MCF 10A (cell line): ENCODE measurements around the gene GTF2A1L. TPM values are rescaled to one million over a fixed set of nuclear protein-coding genes. Genes with fewer than 3 reads are reported as not detected.

Source experiments
- BruUV-seq: library from RNA; stranded (reverse); fragments of 400-500 nt; replicated peaks from 2 replicates; lab custom pipeline; 2021; lab: Mats Ljungman, UMichigan
- CTCF ChIA-PET: fragments of 300-600 bp; sonication (Branson Sonifier 250); formaldehyde crosslinking; extraction: SDS; loops from one replicate; lab custom pipeline; 2021; ENCODE audit warnings: antibody characterized with exemption, inconsistent platforms; lab: Yijun Ruan, JAX
- POLR2A ChIA-PET: fragments of 300-600, 350-650 bp; sonication (Branson Sonifier 250); formaldehyde crosslinking; extraction: SDS; loops from one replicate; lab custom pipeline; 2020; ENCODE audit warnings: antibody characterized with exemption, inconsistent platforms; lab: Yijun Ruan, JAX
- DNase-seq: peaks from one replicate; pipeline ENCODE4 v3.0.0-alpha.2; 2018; ENCODE audit not compliant: unreplicated experiment
- H3K27ac Mint-ChIP-seq: one replicate; pipeline ENCODE4 v1.8.0; 2022; ENCODE audit warnings: mild to moderate bottlenecking, low read depth, mixed read lengths; ENCODE audit not compliant: unreplicated experiment
- H3K27me3 Mint-ChIP-seq: one replicate; pipeline ENCODE4 v1.8.0; 2022; ENCODE audit warnings: mixed read lengths; ENCODE audit not compliant: insufficient read depth, unreplicated experiment
- H3K36me3 Mint-ChIP-seq: one replicate; pipeline ENCODE4 v1.8.0; 2022; ENCODE audit warnings: mild to moderate bottlenecking, moderate library complexity, mixed read lengths; ENCODE audit not compliant: insufficient read depth, unreplicated experiment
- H3K4me1 Mint-ChIP-seq: one replicate; pipeline ENCODE4 v1.8.0; 2022; ENCODE audit warnings: mixed read lengths; ENCODE audit not compliant: insufficient read depth, unreplicated experiment
- H3K4me3 Mint-ChIP-seq: one replicate; pipeline ENCODE4 v1.8.0; 2022; ENCODE audit warnings: mild to moderate bottlenecking, moderate library complexity, mixed read lengths; ENCODE audit not compliant: unreplicated experiment
- H3K9me3 Mint-ChIP-seq: one replicate; pipeline ENCODE4 v1.8.0; 2022; ENCODE audit warnings: mixed read lengths; ENCODE audit not compliant: unreplicated experiment
- intact Hi-C: fragments of 100-400 bp; cut with micrococcal nuclease; formaldehyde crosslinking; loops from 2 replicates; pipeline ENCODE4 v1.14.1; 2022
- total RNA-seq: library from RNA; stranded (reverse); gene quantifications from 2 replicates; pipeline ENCODE4 v1.2.3, GENCODE V29; 2022
- TF ChIP-seq, protein P1 (sequence below): fragments of 200-600 bp; IDR thresholded peaks from one replicate; pipeline ENCODE4 v1.8.0; 2022; ENCODE audit warnings: antibody characterized with exemption, mild to moderate bottlenecking; ENCODE audit not compliant: unreplicated experiment

The GTF2A1L gene
- total RNA-seq, 1 experiment from 2014 or later = not detected

DNA sequence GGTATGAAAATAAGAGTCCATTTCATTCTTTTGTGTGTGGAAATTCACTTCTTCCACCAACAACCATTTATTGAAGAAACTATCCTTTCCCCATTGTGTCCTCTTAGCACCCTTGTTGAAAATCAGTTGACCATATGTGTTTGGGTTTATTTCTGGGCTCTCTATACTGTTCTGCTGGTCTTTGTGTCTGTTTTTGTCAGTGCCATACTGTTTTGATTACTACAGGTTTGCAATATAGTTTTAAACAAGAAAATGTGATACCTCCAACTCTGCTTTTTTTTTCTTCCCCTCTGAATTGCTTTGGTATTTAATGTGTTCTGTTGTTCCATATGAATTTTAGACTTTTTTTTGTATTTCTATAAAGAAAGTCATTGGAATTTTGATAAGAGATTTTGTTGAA is 8.4 kb downstream of the GTF2A1L start:
- POLR2A ChIA-PET = no interaction called here
- H3K4me3 Mint-ChIP-seq = no peak overlapping the region
- CTCF ChIA-PET = no interaction called here

DNA sequence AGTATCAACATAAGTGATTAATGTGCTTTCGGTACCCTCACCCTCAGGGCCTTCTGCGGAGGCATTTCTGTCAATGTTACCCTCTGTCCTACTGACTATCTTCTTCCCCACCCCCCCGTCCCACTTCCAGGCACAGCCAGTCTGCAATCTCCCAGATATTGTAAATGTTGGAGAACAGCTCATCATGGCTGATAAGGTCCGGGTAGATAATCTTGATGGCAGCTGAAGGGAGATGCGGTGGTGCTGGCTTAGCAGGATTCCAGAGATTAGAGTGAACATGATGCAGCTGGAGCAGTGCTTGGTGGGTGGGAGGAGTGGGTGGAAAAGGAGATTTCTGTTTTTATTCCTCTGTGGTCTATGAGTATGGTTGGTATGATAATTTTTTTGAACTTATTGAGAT is 15.5 kb downstream of the GTF2A1L start:
- Mint-ChIP-seq H3K27ac (no peak overlapping the region), H3K36me3 (no peaks in the 10 kb centered on the region), H3K27me3 (no peaks in the 10 kb centered on the region), H3K9me3 (no peaks in the 10 kb centered on the region), H3K4me3 (no peak overlapping the region), H3K4me1 (no peaks in the 10 kb centered on the region)
- ChIA-PET CTCF (interaction anchor here (1.2 kb wide), 1 partner anchor 10 kb away, joined by 6 read pairs; no protein-coding TSS in a partner anchor), POLR2A (no interaction called here)
- intact Hi-C loops = no loop called here
- BruUV-seq = no TSS peak
- TF ChIP-seq, protein P1, sequence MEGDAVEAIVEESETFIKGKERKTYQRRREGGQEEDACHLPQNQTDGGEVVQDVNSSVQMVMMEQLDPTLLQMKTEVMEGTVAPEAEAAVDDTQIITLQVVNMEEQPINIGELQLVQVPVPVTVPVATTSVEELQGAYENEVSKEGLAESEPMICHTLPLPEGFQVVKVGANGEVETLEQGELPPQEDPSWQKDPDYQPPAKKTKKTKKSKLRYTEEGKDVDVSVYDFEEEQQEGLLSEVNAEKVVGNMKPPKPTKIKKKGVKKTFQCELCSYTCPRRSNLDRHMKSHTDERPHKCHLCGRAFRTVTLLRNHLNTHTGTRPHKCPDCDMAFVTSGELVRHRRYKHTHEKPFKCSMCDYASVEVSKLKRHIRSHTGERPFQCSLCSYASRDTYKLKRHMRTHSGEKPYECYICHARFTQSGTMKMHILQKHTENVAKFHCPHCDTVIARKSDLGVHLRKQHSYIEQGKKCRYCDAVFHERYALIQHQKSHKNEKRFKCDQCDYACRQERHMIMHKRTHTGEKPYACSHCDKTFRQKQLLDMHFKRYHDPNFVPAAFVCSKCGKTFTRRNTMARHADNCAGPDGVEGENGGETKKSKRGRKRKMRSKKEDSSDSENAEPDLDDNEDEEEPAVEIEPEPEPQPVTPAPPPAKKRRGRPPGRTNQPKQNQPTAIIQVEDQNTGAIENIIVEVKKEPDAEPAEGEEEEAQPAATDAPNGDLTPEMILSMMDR = no peak
- no peak for DNase-seq

More for the DNA sequence above, 8.4 kb downstream of the GTF2A1L start:
- H3K36me3 Mint-ChIP-seq = no peaks in the 10 kb centered on the region
- H3K27ac Mint-ChIP-seq = no peak overlapping the region
- BruUV-seq = no TSS peak
- no peaks in the 10 kb centered on the region for H3K4me1 Mint-ChIP-seq
- no peaks in the 10 kb centered on the region for H3K27me3 Mint-ChIP-seq
- no peaks in the 10 kb centered on the region for H3K9me3 Mint-ChIP-seq
- TF ChIP-seq, protein P1 = no peak
- no peak for DNase-seq
- intact Hi-C loops = no loop called here

DNA sequence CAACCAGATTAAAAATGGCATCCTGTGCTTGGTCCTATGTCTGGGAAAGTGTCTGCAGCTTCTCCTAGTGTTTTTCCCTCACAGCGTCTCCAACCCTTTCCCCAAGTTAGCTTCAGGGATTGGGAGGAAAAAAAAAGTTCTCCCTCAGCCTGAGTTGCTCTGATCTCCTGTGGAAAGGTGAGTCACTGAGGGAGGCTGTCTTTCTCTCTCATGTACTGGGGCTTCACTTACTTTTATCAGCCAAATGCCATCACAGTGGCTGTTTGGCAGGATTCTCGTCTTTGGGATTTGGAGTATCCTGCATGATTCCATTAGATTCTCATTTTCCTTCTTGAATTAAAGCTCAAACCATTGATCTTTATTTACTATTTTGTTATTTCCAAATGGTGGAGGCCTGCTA is 18.1 kb downstream of the GTF2A1L start:
- no peaks in the 10 kb centered on the region for H3K4me1 Mint-ChIP-seq
- intact Hi-C loops = no loop called here
- ChIA-PET POLR2A (interaction anchor here (0.6 kb wide), 1 partner anchor 628 kb away, joined by 5 read pairs; no protein-coding TSS in a partner anchor), CTCF (interaction anchor here (2.1 kb wide), 1 partner anchor 13 kb away, joined by 7 read pairs; no protein-coding TSS in a partner anchor)
- H3K36me3 Mint-ChIP-seq = no peaks in the 10 kb centered on the region
- TF ChIP-seq, protein P1 = no peak
- H3K4me3 Mint-ChIP-seq = no peak overlapping the region
- no peaks in the 10 kb centered on the region for H3K9me3 Mint-ChIP-seq
- no peak overlapping the region for H3K27ac Mint-ChIP-seq
- no TSS peak for BruUV-seq
- no peaks in the 10 kb centered on the region for H3K27me3 Mint-ChIP-seq
- DNase-seq = no peak

DNA sequence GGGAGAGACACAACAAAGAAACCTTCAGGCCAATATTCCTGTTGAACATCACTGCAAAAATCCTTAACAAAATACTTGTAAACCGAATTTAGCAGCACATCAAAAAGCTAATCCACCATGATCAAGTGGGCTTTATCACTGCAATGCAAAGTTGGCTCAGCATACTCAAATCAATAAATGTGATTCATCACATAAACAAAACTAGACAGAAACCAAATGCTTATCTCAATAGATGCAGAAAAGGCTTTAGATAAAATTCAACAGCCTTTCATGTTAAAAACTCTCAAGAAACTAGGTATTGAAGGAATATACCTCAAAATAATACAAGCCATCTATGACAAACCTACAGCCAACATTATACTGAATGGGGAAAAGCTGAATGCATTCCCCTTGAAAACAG is 20.6 kb downstream of the GTF2A1L start:
- TF ChIP-seq, protein P1 = no peak
- Mint-ChIP-seq H3K4me3 (no peak overlapping the region), H3K27me3 (no peaks in the 10 kb centered on the region), H3K9me3 (no peaks in the 10 kb centered on the region), H3K27ac (no peak overlapping the region), H3K4me1 (no peaks in the 10 kb centered on the region), H3K36me3 (no peaks in the 10 kb centered on the region)
- no peak for DNase-seq
- POLR2A ChIA-PET = no interaction called here
- CTCF ChIA-PET = interaction anchor here (0.6 to 1.4 kb wide), 3 partner anchors 15 to 1765 kb away, joined by 3 to 7 read pairs (median 3); no protein-coding TSS in a partner anchor
- intact Hi-C loops = no loop called here
- BruUV-seq = no TSS peak
